ENCODE measurements around the gene GUCY2D.

The GUCY2D gene

GRCh38 chr17:7956228-7956965 lies 46.0 kb upstream of the GUCY2D start:
- no peak overlapping the region for H2AFZ ChIP-seq (ENCODE audit: low read depth, low read length, severe bottlenecking)
- H3K9me3 ChIP-seq (ENCODE audit: insufficient read depth, low read length) = no peaks in the 10 kb centered on the region
- no peaks in the 10 kb centered on the region for H3K79me2 ChIP-seq (ENCODE audit: insufficient read depth, low read length)
- H3K4me2 ChIP-seq (ENCODE audit: low read depth, low read length, poor library complexity, severe bottlenecking) = no peak overlapping the region
- no peak overlapping the region for H3K9ac ChIP-seq (ENCODE audit: low read length)
- no peak overlapping the region for H3K27ac ChIP-seq (ENCODE audit: low read depth, low read length)
- no peaks in the 10 kb centered on the region for H4K20me1 ChIP-seq (ENCODE audit: low read depth, low read length)
- no peaks in the 10 kb centered on the region for H3K36me3 ChIP-seq (ENCODE audit: low read length)
- no peak overlapping the region for H3K4me3 ChIP-seq (ENCODE audit: insufficient read depth, low read length, poor library complexity, severe bottlenecking)
- no peak for TF ChIP-seq EZH2phosphoT487 (conservative IDR thresholded peaks at IDR 0.05; ENCODE audit: low read length)
- TF ChIP-seq CTCF (IDR thresholded peaks at IDR 0.05; ENCODE audit: insufficient read depth, low read length, poor library complexity, severe bottlenecking) = no peak
- no peaks in the 10 kb centered on the region for H3K9me2 ChIP-seq (replicated peaks; ENCODE audit: insufficient read depth, low read length)
- H3K27me3 ChIP-seq (ENCODE audit: low read length) = no peaks in the 10 kb centered on the region
- no peaks in the 10 kb centered on the region for H3F3A ChIP-seq (ENCODE audit: insufficient read depth)

- Histone ChIP-seq H3K27me3 (ENCODE audit: low read length) (no peaks in the 10 kb centered on the region), H4K20me1 (ENCODE audit: low read depth, low read length) (no peaks in the 10 kb centered on the region), H3K9me2 (replicated peaks; ENCODE audit: insufficient read depth, low read length) (no peaks in the 10 kb centered on the region), H3K79me2 (ENCODE audit: insufficient read depth, low read length) (no peaks in the 10 kb centered on the region), H3K9ac (ENCODE audit: low read length) (no peak overlapping the region), H3F3A (ENCODE audit: insufficient read depth) (no peaks in the 10 kb centered on the region), H3K4me2 (ENCODE audit: low read depth, low read length, poor library complexity, severe bottlenecking) (no peak overlapping the region), H3K27ac (ENCODE audit: low read depth, low read length) (no peak overlapping the region), H3K4me3 (ENCODE audit: insufficient read depth, low read length, poor library complexity, severe bottlenecking) (no peak overlapping the region), H2AFZ (ENCODE audit: low read depth, low read length, severe bottlenecking) (no peak overlapping the region), H3K36me3 (ENCODE audit: low read length) (no peaks in the 10 kb centered on the region), H3K9me3 (ENCODE audit: insufficient read depth, low read length) (no peaks in the 10 kb centered on the region)
- no peak for TF ChIP-seq EZH2phosphoT487 (conservative IDR thresholded peaks at IDR 0.05; ENCODE audit: low read length)
- no peak for TF ChIP-seq CTCF (IDR thresholded peaks at IDR 0.05; ENCODE audit: insufficient read depth, low read length, poor library complexity, severe bottlenecking)
Observed at GRCh38 chr17:7959503-7960253, 42.7 kb upstream of the GUCY2D start.

- no peaks in the 10 kb centered on the region for H3K9me3 ChIP-seq (ENCODE audit: insufficient read depth, low read length)
- no peak overlapping the region for H3K4me3 ChIP-seq (ENCODE audit: insufficient read depth, low read length, poor library complexity, severe bottlenecking)
- H3K9ac ChIP-seq (ENCODE audit: low read length) = no peak overlapping the region
- H3K79me2 ChIP-seq (ENCODE audit: insufficient read depth, low read length) = no peaks in the 10 kb centered on the region
- no peak for TF ChIP-seq CTCF (IDR thresholded peaks at IDR 0.05; ENCODE audit: insufficient read depth, low read length, poor library complexity, severe bottlenecking)
- no peak for TF ChIP-seq EZH2phosphoT487 (conservative IDR thresholded peaks at IDR 0.05; ENCODE audit: low read length)
- no peaks in the 10 kb centered on the region for H3K36me3 ChIP-seq (ENCODE audit: low read length)
- no peak overlapping the region for H3K4me2 ChIP-seq (ENCODE audit: low read depth, low read length, poor library complexity, severe bottlenecking)
- no peaks in the 10 kb centered on the region for H3K9me2 ChIP-seq (replicated peaks; ENCODE audit: insufficient read depth, low read length)
- no peak overlapping the region for H2AFZ ChIP-seq (ENCODE audit: low read depth, low read length, severe bottlenecking)
- no peaks in the 10 kb centered on the region for H3F3A ChIP-seq (ENCODE audit: insufficient read depth)
- no peak overlapping the region for H3K27ac ChIP-seq (ENCODE audit: low read depth, low read length)
- no peaks in the 10 kb centered on the region for H3K27me3 ChIP-seq (ENCODE audit: low read length)
- H4K20me1 ChIP-seq (ENCODE audit: low read depth, low read length) = no peaks in the 10 kb centered on the region
Observed at GRCh38 chr17:7961421-7961820, 41.0 kb upstream of the GUCY2D start.
